ENCODE results near the gene AKAP3.

DNA sequence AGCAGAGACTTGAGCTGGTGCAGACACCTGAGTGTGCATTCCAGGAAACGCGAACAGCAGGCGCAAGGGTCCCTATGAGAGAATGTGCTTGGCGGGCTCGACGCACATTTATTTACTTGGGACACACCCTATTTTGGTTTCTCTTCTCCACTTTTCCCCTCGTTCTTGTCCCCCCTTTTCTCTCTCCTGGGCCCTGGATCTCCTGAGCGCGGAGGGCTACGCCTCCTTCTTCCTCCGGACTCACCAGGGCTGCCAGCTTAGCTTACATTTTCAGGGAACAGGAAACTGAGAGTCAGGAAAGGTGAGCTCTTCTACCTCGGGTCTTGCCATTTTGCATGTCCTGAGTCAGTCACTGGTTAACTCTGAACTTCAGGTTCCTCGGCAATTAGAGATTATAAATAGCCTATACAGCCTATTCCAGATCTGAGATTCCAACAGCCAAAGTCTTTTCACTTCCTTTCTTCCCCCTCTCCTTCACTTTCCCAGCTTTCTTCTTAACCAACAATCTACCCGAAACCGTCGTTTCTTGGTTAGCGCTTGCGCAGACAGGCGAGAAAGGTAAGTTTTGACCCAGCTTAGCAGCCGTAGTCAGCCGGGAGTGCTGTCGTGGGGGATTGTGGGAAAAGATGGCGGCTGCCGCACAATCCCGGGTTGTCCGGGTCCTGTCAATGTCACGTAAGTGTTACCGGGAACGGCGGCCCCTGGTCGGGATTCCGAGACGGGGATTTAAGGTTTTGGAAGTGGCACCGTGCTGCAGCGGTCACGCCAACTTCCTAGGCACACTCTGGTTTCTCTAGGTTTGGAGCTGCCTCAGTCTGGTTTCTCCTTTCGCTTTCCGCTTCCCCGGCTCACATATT lies at the start of gene AKAP3, which contains the start of gene NDUFA9:
- peak in 1 of 2 experiments; percentile 80; a peak in 2 of 3 replicates for TF ChIP-seq POLR2A (IDR thresholded peaks at IDR 0.05; ENCODE audit: control extremely low read depth in 1 of 2, low read depth in 2 of 2, low read length in 2 of 2)
- TF ChIP-seq EZH2 (IDR thresholded peaks at IDR 0.05; ENCODE audit: low read depth, low read length, severe bottlenecking): no peak
- no peak for TF ChIP-seq GABPA (IDR thresholded peaks at IDR 0.05; ENCODE audit: borderline replicate concordance, insufficient read depth, low read length)
- TF ChIP-seq CTCF (IDR thresholded peaks at IDR 0.05; ENCODE audit: control extremely low read depth in 1 of 3, insufficient read depth in 1 of 3, low read depth in 1 of 3, low read length in 3 of 3): no peak
